LNCAP (cell line): ENCODE measurements around the gene KHK.

Source experiments
- TF ChIP-seq, protein P1 (sequence below): fragments of 450-650 bp; IDR thresholded peaks from 2 replicates; pipeline ENCODE4 v1.5.1; 2017; ENCODE audit warnings: mild to moderate bottlenecking

Gene KHK

DNA sequence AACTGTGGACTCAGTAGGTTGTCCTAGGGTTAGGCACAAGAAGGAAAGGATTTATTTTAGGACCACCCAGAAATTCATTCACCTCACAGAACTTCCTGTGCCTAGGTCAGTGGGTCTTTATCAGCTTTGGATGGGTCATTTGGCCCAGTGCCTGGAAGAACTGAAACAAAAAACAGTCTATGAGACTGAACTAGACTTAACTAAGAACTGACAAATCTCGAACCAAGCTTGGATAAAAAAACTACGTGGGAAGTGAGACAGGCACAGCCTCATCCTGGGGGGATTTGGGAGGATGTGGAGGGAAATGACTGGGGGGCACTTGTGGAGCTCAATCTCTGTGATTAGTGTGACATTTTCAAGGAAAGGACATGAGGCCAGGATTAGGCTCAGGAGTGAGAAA is 12.8 kb upstream of the KHK start:
- TF ChIP-seq, protein P1, sequence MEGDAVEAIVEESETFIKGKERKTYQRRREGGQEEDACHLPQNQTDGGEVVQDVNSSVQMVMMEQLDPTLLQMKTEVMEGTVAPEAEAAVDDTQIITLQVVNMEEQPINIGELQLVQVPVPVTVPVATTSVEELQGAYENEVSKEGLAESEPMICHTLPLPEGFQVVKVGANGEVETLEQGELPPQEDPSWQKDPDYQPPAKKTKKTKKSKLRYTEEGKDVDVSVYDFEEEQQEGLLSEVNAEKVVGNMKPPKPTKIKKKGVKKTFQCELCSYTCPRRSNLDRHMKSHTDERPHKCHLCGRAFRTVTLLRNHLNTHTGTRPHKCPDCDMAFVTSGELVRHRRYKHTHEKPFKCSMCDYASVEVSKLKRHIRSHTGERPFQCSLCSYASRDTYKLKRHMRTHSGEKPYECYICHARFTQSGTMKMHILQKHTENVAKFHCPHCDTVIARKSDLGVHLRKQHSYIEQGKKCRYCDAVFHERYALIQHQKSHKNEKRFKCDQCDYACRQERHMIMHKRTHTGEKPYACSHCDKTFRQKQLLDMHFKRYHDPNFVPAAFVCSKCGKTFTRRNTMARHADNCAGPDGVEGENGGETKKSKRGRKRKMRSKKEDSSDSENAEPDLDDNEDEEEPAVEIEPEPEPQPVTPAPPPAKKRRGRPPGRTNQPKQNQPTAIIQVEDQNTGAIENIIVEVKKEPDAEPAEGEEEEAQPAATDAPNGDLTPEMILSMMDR: no peak

DNA sequence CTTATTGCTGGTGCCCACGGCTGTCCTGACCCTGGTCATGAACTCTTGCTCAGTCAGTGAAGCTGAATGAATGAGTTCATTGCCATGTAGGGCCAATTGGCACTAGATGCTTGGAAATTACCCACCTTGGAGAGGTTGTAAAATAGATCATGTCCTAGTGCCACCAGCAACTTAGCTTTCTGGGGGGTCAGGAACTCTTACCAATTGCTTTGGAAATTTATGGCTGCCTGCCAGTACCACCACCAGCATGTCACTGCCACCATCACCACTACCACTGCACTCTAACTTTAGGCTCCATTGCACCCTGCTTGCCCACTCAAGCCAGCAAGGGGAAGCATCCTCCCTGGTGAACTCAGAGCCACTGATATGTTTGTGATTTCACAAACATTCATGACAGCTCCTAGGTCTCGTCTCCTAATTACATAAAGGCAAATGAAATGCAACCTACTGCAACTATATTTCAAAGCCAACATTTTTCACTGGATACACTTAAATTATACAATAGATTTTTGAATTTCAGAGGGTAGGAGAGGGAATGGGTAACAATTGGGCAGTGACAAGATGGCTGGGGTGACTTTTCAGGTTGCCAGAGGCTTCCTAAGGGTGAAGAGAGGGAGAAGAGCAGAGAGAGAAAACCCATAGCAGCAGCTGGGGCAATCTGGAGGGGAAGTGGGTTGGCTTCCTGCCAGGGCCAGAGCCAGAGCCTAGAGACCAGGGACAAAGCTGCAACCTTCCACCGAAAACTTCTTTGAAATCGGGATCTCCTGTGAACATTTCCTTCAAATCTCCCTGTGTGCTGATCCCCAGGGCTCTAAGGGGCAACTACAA is 11.6 kb upstream of the KHK start:
- TF ChIP-seq, protein P1: no peak

DNA sequence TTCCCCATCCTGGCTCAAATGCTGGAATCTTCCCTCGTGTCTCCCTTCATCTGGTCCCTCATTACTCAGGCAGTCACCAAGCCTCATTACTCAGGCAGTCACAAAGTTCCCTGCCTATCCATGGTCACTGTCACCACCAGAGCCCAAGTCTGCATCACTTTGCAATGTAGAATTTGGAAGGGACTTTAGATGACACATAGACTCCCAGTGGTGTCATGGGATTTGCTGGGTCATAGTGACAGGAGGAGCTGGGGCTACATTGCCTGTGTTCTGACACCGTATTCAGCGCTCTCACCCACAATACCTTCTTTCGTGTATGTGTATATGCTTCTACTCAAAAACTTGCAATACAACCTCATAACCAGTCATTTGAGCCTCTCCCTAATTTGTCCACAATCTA is 10.2 kb upstream of the KHK start:
- TF ChIP-seq, protein P1: no peak

DNA sequence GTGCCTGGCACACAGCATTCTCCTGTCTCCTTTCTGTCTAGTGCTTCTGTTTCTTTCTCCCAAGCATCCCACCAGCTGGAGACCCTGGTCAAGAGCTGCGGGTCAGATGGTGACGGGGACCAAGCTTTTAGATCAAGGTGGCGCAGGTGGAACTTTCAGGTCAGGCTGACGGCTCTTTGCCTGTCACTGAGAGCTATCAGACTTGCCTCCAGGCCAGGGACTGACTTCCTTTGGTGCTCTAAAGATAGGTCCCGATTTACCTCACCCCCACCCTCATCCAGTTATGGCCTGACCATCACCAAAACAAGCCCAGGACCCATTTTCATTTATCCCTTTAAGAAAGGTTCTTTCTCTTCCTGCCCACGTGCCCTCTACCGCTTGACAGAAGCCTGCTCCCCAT is 9.3 kb upstream of the KHK start:
- TF ChIP-seq, protein P1: no peak

DNA sequence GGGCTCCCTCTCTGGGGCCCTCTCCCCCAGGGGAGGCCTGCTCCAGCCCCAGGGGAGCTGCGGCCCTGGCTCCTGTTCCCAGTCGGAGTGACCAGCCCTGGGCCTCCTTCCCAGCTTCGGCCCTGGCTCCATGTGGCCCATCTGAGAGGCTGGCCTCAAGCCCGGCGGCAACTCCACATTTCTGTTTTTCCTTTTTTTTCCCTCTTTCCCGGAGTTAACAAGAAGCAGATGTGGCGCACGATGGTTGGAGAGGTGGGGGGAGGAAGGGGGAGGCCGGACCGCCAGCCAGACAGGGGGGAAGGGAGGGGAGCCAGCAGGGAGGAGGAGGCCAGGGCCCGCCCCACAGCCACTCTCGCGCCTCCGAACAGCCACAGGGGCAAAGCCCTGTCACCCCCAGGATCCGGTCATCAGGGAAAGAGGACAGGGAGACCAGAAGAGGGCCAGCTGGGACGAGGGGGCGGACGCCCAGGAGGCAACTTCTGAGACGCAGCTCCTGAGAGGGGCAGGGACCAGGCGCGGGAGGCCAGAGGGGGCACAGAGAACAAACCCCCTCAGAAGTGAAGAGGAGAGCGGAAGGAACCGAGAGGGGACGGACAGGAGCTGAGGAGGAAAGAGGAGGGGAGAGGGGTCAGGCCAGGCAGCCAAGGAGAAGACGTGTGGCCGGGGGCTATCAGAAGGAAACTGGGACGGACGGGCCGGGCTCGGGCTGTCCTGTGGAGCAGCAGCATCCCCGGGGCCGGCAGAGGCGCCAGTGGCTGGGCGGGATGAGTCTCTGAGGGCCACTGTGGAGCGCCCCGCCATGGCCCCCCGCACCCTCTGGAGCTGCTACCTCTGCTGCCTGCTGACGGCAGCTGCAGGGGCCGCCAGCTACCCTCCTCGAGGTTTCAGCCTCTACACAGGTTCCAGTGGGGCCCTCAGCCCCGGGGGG is 8.0 kb upstream of the KHK start, which contains the start of gene EMILIN1:
EMILIN1 (plus strand) TSS at position 349 of the 928 bp plus-strand sequence; CDS start at position 800, 451 bp downstream.
- TF ChIP-seq, protein P1: no peak

DNA sequence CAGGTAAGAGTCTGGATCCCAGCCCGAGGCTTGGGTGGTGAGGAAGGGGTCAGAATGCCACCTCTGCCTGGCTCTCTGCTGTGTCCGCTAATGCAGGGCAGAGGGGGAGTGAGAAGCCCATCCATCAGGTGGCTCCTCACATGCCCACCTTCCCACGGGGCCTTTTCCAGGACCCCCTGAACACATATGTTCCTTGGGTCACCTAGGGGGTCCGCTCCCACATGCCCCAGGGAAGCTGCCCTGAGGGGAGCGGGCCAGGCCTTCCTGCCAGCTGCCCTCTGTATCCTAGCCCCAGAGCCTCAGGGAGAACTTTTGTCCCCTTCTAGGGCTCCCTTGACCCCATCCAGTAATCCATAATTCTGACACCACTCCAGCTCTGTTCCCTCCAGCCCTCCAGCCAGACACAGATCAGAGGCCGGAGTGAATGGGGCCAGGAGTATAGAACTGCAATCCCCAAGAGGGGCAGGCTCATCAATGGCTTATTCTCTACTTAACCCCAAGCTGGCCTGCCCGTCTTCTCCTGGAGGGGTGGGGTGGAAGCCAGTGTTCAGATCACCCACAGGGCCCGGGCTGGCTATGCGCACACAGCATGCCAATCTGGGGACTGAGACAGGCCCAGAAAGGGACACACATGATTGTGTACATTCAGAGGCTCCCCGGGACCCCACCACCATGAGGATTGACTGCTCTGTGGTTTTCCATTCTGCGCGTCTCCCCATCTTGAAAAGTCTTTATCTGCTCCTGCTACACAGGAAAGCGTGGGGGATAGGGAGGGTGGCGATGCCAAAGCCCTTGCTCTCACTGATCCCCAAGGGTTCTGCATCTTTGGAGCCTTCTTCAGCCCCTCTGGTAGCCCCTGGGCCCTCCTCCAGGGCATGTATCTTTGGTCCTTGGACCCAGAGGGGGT is 7.1 kb upstream of the KHK start:
- TF ChIP-seq, protein P1: no peak

DNA sequence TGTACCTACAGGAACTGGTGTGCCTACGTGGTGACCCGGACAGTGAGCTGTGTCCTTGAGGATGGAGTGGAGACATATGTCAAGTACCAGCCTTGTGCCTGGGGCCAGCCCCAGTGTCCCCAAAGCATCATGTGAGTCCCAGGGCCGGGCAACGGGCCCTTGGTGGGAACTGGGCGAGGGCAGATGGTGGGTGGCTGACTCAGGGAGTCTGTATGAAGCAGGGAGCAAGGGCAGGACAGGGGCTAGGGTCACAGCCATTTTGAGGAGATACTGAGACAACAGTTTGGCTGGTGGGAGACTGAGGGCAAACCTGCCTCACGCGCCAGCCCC is 6.5 kb upstream of the KHK start:
- TF ChIP-seq, protein P1: no peak
